ENCODE results near the gene SPO11. TPM values are rescaled to one million over a fixed set of nuclear protein-coding genes. Genes with fewer than 3 reads are reported as not detected.

SPO11 gene
- total RNA-seq, 1 donor from 2014 or later = not detected

DNA sequence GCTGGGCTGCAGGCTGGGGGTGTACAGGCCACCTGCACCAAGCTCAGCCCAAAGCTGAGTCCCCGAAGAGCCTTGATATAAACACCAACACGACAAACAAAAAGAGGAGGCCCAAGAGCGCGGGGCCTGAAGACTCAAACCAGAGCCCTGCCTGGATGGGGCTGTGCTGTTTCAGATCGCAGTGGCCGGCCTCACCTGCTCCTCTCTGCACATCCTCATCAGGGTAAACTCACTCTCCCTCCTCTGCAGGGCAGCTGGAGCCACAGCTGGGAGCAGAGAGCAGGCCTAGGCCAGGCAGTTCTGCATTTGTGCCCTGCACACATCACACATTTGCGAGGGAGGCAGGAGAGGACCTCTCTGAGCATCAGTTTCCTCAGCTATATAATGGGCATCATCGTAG lies 57.9 kb downstream of the SPO11 start:
- Mint-ChIP-seq H3K27ac (ENCODE audit: unreplicated experiment) (no peak overlapping the region), H3K9me3 (ENCODE audit: unreplicated experiment) (no peaks in the 10 kb centered on the region), H3K4me3 (ENCODE audit: unreplicated experiment) (no peak overlapping the region), H3K27me3 (ENCODE audit: unreplicated experiment) (no peaks in the 10 kb centered on the region), H3K36me3 (ENCODE audit: unreplicated experiment) (no peaks in the 10 kb centered on the region), H3K4me1 (ENCODE audit: unreplicated experiment) (peaks cover 13% of the 10 kb centered on the region)
- TF ChIP-seq, protein P1, sequence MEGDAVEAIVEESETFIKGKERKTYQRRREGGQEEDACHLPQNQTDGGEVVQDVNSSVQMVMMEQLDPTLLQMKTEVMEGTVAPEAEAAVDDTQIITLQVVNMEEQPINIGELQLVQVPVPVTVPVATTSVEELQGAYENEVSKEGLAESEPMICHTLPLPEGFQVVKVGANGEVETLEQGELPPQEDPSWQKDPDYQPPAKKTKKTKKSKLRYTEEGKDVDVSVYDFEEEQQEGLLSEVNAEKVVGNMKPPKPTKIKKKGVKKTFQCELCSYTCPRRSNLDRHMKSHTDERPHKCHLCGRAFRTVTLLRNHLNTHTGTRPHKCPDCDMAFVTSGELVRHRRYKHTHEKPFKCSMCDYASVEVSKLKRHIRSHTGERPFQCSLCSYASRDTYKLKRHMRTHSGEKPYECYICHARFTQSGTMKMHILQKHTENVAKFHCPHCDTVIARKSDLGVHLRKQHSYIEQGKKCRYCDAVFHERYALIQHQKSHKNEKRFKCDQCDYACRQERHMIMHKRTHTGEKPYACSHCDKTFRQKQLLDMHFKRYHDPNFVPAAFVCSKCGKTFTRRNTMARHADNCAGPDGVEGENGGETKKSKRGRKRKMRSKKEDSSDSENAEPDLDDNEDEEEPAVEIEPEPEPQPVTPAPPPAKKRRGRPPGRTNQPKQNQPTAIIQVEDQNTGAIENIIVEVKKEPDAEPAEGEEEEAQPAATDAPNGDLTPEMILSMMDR (IDR thresholded peaks at IDR 0.05) = no peak
- DNase-seq (ENCODE audit: extremely low spot score, unreplicated experiment) = no peak

DNA sequence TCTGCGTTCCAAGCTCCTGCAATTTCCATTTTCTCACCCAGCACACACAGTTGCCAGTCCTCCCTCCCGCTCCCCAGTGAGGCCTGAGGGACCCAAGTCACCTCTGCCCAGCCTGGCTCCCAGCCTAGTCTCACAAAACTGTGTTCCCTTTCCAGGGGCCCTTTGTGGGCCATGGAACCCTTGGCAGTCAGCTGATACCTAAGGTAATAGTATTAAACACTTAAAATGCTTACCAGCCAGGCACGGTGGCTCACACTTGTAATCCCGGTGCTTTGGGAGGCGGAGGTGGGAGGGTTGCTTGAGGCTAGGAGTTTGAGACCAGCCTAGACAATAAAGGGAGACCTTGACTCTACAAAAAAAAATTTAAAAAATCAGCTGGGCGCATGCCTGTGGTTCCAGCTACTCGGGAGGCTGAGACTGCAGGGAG lies 58.4 kb downstream of the SPO11 start:
- TF ChIP-seq, protein P1 (IDR thresholded peaks at IDR 0.05) = no peak
- Mint-ChIP-seq H3K27me3 (ENCODE audit: unreplicated experiment) (no peaks in the 10 kb centered on the region), H3K9me3 (ENCODE audit: unreplicated experiment) (no peaks in the 10 kb centered on the region), H3K4me1 (ENCODE audit: unreplicated experiment) (peaks cover 18% of the 10 kb centered on the region), H3K27ac (ENCODE audit: unreplicated experiment) (no peak overlapping the region), H3K4me3 (ENCODE audit: unreplicated experiment) (no peak overlapping the region), H3K36me3 (ENCODE audit: unreplicated experiment) (no peaks in the 10 kb centered on the region)
- DNase-seq (ENCODE audit: extremely low spot score, unreplicated experiment) = no peak

DNA sequence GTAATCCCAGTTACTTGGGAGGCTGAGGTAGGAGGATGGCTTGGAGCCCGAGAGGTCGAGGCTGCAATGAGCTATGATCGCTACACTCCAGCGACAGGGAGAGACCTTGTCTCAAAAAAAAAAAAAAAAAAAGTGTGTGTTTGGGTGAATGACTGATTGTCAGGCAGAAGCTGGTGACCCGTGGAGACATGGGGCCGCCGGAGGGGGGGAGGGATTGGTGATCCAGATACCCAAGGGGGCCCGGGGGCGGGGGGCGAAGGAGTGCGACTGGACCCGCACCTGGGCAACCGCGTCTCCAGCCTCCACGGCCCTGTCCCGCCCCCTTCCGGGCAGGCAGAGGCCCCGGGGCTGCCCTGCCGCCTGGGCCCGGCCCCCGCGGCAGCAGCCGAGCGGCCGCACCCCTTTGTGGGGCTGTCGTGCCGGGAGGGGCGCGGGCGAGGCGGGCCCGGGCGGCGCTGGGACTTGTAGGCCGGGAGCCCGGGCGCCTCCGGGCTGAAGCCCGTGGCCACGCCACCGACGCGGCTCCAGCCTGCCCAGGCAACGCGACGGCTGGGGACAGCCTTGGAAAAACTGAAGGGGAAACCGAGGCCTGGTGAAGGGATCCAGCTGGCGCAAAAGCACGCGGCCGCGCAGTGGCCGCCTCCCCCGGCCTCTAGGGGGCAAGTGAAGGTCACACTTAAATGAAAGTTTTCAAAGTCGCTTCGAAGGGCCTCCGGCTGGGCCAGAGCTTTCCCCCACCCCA lies 59.5 kb downstream of the SPO11 start:
- Mint-ChIP-seq H3K27me3 (ENCODE audit: unreplicated experiment) (no peaks in the 10 kb centered on the region), H3K4me1 (ENCODE audit: unreplicated experiment) (peaks cover 29% of the 10 kb centered on the region), H3K36me3 (ENCODE audit: unreplicated experiment) (peaks cover 4% of the 10 kb centered on the region), H3K4me3 (ENCODE audit: unreplicated experiment) (no peak overlapping the region), H3K9me3 (ENCODE audit: unreplicated experiment) (no peaks in the 10 kb centered on the region), H3K27ac (ENCODE audit: unreplicated experiment) (no peak overlapping the region)
- TF ChIP-seq, protein P1 (IDR thresholded peaks at IDR 0.05) = no peak
- DNase-seq (ENCODE audit: extremely low spot score, unreplicated experiment) = no peak

DNA sequence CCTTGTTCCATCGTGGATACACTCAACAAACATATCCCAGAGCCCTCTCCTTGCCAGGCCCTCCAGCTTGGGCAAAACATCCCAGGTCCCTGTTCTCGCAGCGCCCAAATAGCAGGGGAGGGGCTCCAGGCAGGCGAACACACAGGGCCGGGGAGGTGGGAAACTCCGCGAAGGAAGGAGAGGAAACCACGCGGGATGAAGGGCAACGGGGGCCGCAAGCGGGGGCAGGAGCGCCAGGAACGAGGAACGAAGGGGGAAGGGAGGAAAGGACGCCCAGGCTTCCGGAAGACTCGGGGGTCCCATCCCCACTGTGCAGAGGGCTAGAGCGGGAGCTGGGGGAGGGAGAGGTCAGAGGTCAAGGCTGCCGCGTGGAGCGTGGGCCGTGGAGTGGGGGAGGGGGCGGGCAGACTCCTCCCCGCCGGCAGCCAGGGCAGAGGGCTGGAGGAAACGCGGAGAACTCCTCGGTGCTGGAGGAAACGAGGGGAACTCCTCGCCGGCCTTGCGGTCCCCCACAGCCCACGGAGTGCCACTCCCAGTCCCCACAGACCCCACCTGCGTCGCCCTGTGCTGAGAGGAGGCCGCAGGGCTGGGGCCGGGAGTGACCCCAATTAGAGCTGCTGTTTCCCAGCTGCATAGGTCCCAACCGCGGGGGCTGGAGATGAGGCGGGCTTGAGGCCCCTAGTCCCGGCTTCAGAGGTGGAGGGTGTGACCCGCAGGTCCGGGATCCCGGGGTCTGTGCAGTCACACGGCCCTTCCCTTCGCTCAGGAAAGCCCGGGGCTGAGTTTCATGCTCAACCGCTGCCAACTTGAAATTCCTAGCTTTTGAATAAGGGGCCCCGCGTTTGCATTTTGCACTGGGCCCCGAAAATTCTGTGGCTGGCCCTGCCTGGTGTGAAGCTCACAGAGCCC lies 60.3 kb downstream of the SPO11 start:
- peaks cover 37% of the 10 kb centered on the region for H3K4me1 Mint-ChIP-seq (ENCODE audit: unreplicated experiment)
- peaks cover 4% of the 10 kb centered on the region for H3K36me3 Mint-ChIP-seq (ENCODE audit: unreplicated experiment)
- no peak for DNase-seq (ENCODE audit: extremely low spot score, unreplicated experiment)
- H3K27ac Mint-ChIP-seq (ENCODE audit: unreplicated experiment) = no peak overlapping the region
- no peaks in the 10 kb centered on the region for H3K9me3 Mint-ChIP-seq (ENCODE audit: unreplicated experiment)
- H3K27me3 Mint-ChIP-seq (ENCODE audit: unreplicated experiment) = no peaks in the 10 kb centered on the region
- no peak overlapping the region for H3K4me3 Mint-ChIP-seq (ENCODE audit: unreplicated experiment)
- TF ChIP-seq, protein P1 (IDR thresholded peaks at IDR 0.05) = no peak
